GM18505 (cell line): ENCODE measurements around the gene TNFAIP1.
"Not testable (repeated sequence)": the region's sequence is repeated elsewhere in the genome, so short reads cannot be mapped to it uniquely, and the experiment has no call there.

Experiments
- ATAC-seq: cut with Tn5 transposase; IDR thresholded peaks from one replicate; pipeline ENCODE4 v1.9.1; 2021; ENCODE audit not compliant: unreplicated experiment
- POLR2A ChIP-seq: IDR thresholded peaks from 4 replicates; pipeline ENCODE4 v1.6.1; 2011; ENCODE audit warnings: borderline replicate concordance; ENCODE audit not compliant: insufficient read depth, insufficient read length; ENCODE audit errors: extremely low read depth

Gene TNFAIP1

DNA sequence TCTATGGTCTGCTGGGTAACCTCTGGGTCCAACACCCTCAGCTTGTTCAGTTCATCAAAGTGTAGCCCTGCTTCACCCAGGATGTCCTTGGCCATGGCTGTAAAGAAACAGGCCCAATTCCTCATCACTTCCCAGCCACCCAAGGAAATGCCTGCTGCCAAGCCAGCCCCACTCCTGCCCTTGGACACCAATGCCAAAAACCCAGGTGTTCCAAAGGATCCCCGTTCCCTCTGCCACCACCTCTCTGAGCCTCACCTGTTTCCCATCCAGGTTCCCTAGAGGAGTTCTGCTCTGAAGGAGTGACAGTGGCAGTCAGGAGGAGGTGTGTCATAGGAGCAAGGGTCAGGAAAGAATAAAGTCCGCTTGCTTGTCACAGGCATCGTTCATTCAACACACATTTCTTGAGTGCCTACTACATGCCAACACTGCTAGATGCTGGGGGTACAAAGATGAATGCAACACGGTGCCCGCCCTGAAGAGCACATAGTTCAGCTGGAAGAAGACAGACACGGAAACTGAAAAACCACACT lies 3.6 kb upstream of the TNFAIP1 start:
- no peak for TF ChIP-seq POLR2A
- ATAC-seq = no peak

GRCh38 chr17:28333083-28333746 lies 2.3 kb upstream of the TNFAIP1 start:
- ATAC-seq = no peak

DNA sequence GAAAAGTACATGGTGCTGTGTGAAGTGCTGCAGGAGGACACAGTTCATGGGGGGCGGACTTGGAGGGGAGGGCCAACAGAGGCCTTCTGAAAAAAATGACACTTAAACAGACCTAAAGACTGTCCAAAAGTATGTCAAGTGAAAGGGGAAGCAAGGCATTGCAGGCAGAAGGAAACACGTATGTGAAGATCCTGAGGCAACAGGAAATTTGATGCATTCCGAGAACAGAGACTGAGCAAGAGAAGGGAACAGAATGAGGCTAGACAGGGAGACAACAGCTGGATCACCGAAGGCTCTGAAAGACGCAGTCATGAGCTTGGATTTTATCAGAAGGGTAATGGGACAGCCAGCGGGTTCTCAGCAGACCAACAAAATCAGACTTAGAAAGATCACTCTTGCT lies 1.4 kb upstream of the TNFAIP1 start:
- ATAC-seq = no peak

More at GRCh38 chr17:28333083-28333746, 2.3 kb upstream of the TNFAIP1 start:
- TF ChIP-seq POLR2A = no peak

GRCh38 chr17:28334666-28335200 lies 828 bp upstream of the TNFAIP1 start:
- ATAC-seq = no peak
- TF ChIP-seq POLR2A = no peak

More for the DNA sequence above, 1.4 kb upstream of the TNFAIP1 start:
- TF ChIP-seq POLR2A = no peak

DNA sequence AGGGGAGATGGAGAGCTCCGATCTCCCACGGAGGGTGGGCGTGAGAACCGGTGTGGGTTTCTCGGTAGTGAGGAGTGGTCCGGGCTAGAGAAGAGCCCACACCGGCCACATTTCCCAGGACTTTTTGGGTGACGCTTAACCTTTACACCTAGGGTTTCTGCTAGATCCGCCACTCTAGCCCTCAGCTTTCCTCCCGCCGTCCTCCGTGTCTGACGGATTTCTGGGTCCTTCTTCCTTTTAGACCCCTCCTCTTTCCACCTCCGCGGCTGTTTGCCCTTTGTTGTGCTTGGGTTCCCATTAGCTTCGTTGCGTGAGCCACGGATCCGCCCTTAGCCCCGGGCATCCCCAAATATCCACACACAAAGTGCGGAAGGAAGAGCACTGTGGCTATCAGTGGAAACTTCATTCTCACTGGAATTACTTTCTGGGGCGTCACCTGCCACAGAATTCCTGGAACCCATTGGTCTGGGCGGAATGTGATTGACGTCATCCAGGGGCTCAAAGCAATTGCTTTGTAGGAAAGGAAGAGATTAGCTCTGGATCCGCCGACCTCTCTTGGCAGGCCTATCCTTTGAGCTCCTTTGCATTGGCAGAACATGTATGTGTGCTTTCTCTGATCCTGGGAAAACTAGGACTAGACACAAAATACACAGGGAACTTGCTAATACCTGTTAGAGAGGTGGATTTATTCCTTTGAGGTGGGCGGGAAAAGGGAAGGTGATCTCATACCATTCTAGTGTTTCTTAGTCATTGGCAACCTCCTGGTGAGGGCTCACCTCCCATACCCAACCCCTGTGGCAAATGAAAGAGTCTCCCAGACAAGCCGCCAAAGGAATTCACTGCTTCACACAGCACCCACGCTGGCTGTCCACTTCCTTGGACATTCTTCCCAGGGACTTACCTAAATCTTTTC lies 654 bp downstream of the TNFAIP1 start:
- ATAC-seq = no peak
- TF ChIP-seq POLR2A = no peak

DNA sequence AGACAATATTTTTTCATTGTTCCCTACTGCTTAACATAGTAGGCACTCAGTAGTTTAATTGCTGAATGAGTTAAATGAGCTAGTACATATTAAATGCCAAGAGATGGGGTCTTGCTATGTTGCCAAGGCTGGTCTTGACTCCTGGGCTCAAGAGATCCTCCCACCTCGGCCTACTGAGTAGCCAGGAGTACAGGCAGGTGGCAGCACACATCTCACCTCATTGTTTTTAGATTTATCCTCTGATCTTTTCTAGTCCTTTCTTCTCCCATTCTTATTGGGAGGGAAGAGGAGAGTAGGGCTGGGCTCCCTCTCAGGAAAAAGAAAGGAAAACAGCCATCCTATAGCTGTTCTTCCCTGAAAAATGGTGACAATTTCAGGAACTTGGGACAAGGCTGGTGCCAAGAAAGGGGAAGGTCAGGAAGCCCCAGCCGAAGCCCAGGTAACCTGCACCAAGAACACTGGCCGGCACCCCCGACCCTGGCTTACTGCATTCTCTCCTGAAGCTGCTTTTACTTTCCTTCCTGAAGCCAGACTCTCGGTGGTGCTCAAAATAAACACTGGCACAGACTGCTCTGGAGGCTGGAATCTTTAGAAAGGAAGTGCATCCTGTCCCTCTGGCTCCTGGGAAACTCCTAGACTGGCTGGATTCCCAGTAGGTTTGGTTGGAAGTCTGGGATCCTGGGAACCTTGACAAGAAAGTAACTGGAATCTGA lies 2.7 kb downstream of the TNFAIP1 start:
- no peak for ATAC-seq
- no peak for TF ChIP-seq POLR2A

GRCh38 chr17:28338769-28339212 lies 3.2 kb downstream of the TNFAIP1 start:
- ATAC-seq = not testable (repeated sequence)

DNA sequence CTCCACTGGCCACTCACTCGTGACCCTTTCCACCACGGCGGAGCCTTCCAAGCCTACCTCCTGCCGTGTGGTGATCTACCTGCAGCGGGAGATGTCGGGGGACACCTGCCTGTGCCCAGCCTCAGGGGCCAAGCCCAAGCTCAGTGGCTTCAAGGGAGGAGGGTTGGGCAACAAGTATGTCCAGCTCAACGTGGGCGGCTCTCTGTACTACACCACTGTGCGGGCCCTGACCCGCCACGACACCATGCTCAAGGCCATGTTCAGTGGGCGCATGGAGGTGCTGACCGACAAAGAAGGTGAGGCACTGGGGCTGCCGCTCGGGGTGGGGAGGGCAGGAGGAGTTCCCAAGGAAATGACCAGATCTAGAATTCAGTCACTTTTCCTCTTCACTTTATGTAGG lies 3.9 kb downstream of the TNFAIP1 start:
- ATAC-seq = no peak
- TF ChIP-seq POLR2A = no peak

DNA sequence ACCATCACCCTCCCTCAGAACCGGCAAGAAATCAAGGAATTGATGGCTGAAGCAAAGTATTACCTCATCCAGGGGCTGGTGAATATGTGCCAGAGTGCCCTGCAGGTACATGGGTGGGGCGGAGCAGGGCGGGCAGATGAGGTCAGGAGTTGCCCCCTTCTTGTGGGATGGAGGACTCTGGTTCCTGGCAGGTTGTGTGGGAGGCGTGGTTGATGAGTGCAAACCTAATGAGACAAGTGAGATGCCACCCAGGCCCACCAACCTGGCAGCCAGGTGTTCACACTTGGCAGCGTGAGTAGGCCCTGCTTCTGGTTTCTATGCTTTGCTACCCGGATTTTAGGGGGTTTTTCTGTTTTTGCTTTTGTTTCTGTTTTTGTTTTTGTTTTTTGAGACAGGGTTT lies 4.8 kb downstream of the TNFAIP1 start:
- no peak for ATAC-seq
- TF ChIP-seq POLR2A = no peak

GRCh38 chr17:28341516-28341915 lies 6.0 kb downstream of the TNFAIP1 start:
- no peak for TF ChIP-seq POLR2A
- ATAC-seq = no peak

GRCh38 chr17:28342313-28342712 lies 6.8 kb downstream of the TNFAIP1 start:
- no peak for TF ChIP-seq POLR2A
- ATAC-seq = no peak

GRCh38 chr17:28343491-28343932 lies 8.0 kb downstream of the TNFAIP1 start:
- no peak for TF ChIP-seq POLR2A
- ATAC-seq = no peak

DNA sequence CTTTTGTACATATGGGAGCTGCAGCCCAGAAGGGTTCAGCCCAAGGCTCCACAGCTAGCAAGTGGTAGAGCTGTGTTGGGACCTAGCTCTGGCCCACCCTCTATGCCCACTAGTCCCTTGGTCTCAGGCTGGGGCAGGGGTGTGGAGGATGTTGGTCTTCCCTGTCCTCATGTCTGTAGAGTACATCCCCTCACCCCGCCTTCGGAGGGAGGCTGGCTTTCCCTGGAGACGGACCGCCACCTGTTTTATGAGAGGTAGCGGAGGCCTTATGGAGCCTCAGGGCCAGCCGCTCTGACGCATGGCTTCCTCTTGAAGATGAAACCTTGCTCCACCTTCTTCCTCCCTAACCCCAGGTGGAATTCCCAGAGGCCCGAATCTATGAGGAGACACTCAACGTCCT lies 8.4 kb downstream of the TNFAIP1 start:
- TF ChIP-seq POLR2A = peak; percentile 21
- ATAC-seq = no peak
